ENCODE measurements around the gene FAF1. TPM values are rescaled to one million over a fixed set of nuclear protein-coding genes. Genes with fewer than 3 reads are reported as not detected.
"Not testable (repeated sequence)": the region's sequence is repeated elsewhere in the genome, so short reads cannot be mapped to it uniquely, and the experiment has no call there.

Gene FAF1
- total RNA-seq, 4 donors from 2014 or later = 39.7 to 60.6 (median 42.9) TPM

DNA sequence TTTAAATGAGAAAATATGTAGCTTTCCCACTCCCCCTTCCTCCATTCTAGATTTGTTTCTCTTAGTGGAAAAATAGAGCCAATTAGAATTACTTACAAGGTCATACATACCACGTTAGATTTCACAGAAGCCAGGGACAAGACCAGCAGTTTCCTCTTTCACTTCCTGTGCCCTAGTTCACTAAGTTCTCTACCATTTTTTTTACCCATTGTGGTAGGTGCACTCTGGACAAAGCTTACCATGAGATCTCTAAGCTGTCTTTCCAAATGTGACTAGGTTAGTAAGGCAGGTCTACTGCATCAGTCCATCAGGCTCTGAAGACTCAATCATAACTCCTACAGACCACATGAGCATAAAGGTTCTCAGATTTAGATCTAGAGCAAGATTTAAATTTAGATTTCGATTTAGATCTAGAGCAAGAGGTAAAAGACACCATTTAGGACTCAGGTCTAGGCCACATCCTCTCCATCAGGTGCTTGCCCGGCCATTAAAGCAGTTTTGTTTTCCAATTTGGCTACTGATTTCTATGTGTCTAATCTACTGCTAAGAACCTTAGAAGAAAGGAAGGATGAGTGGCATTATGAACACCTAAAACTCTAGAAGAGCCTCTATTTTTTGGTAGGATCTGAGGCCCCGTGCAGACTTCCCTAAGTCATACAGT is 235.3 kb downstream of the FAF1 start:
- intact Hi-C loops (cut with DNase I) = no loop called here
- no peaks in the 10 kb centered on the region for H3K9me3 ChIP-seq
- WGBS = 81% methylated on average over 4 of the region's 4 CpGs
- TF ChIP-seq EP300 (IDR thresholded peaks at IDR 0.05) (no peak), POLR2AphosphoS5 (IDR thresholded peaks at IDR 0.05) (no peak), CTCF (IDR thresholded peaks at IDR 0.05) (no peak), POLR2A (IDR thresholded peaks at IDR 0.05; ENCODE audit: low read depth) (no peak)
- no peaks in the 10 kb centered on the region for H3K4me1 ChIP-seq
- no peaks in the 10 kb centered on the region for H3K27me3 ChIP-seq
- H3K27ac ChIP-seq (replicated peaks in 1 of 4) = no peak overlapping the region
- H3K36me3 ChIP-seq = peaks cover 0 to 31% (median 13%) of the 10 kb centered on the region in 4 donors
- no peak for DNase-seq (ENCODE audit: extremely low spot score)
- H3K4me3 ChIP-seq = no peak overlapping the region

GRCh38 chr1:50720457-50721053 is 239.5 kb downstream of the FAF1 start:
- no peak for DNase-seq (ENCODE audit: extremely low spot score)
- Histone ChIP-seq H3K9me3 (no peaks in the 10 kb centered on the region), H3K36me3 (peaks cover 0 to 10% (median 5%) of the 10 kb centered on the region in 4 donors), H3K27me3 (no peaks in the 10 kb centered on the region), H3K27ac (replicated peaks in 1 of 4) (no peak overlapping the region), H3K4me1 (no peaks in the 10 kb centered on the region), H3K4me3 (no peak overlapping the region)
- TF ChIP-seq POLR2AphosphoS5 (IDR thresholded peaks at IDR 0.05) = no peak
- no peak for TF ChIP-seq POLR2A (IDR thresholded peaks at IDR 0.05; ENCODE audit: low read depth)
- TF ChIP-seq EP300 (IDR thresholded peaks at IDR 0.05) = no peak
- no peak for TF ChIP-seq CTCF (IDR thresholded peaks at IDR 0.05)
- intact Hi-C loops (cut with DNase I) = no loop called here
- 86% methylated on average over 4 of the region's 4 CpGs for WGBS

- TF ChIP-seq EP300 (IDR thresholded peaks at IDR 0.05) (no peak), POLR2AphosphoS5 (IDR thresholded peaks at IDR 0.05) (no peak), CTCF (IDR thresholded peaks at IDR 0.05) (no peak), POLR2A (IDR thresholded peaks at IDR 0.05; ENCODE audit: low read depth) (no peak)
- no peak overlapping the region for H3K27ac ChIP-seq (replicated peaks in 1 of 4)
- no peaks in the 10 kb centered on the region for H3K9me3 ChIP-seq
- H3K4me3 ChIP-seq = no peak overlapping the region
- H3K36me3 ChIP-seq = peaks cover 0 to 10% (median 5%) of the 10 kb centered on the region in 4 donors
- H3K4me1 ChIP-seq = no peaks in the 10 kb centered on the region
- WGBS = 93% methylated on average over 1 of the region's 1 CpG
- H3K27me3 ChIP-seq = no peaks in the 10 kb centered on the region
- intact Hi-C loops (cut with DNase I) = no loop called here
- no peak for DNase-seq (ENCODE audit: extremely low spot score)
Measured at GRCh38 chr1:50719126-50719525, 240.9 kb downstream of the FAF1 start.

DNA sequence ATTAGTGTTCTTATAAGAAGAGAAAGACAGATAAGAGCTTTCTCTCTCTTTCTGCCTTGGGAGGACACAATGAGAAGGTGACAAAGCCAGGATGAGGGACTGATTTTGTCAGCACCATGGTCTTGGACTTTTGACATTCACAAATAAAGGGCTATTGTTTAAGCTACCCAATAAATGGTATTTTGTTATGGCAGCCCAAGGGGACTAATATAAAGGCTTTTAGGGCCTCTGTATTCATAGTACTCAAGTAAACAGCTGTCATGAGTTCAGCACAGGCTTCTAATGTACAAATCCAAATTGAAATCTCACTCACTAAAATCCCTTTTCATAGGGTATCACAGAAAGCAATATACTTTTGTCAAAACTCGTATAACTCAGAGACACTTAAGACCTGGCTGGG is 242.7 kb downstream of the FAF1 start:
- Histone ChIP-seq H3K36me3 (peaks cover 0 to 10% (median 5%) of the 10 kb centered on the region in 4 donors), H3K9me3 (no peaks in the 10 kb centered on the region), H3K4me1 (no peaks in the 10 kb centered on the region), H3K27ac (replicated peaks in 1 of 4) (no peak overlapping the region), H3K4me3 (no peak overlapping the region), H3K27me3 (no peaks in the 10 kb centered on the region)
- intact Hi-C loops (cut with DNase I) = no loop called here
- 94% methylated on average over 1 of the region's 1 CpG for WGBS
- no peak for DNase-seq (ENCODE audit: extremely low spot score)
- TF ChIP-seq POLR2AphosphoS5 (IDR thresholded peaks at IDR 0.05) (no peak), POLR2A (IDR thresholded peaks at IDR 0.05; ENCODE audit: low read depth) (no peak), CTCF (IDR thresholded peaks at IDR 0.05) (no peak), EP300 (IDR thresholded peaks at IDR 0.05) (no peak)

GRCh38 chr1:50716455-50716854 is 243.6 kb downstream of the FAF1 start:
- H3K4me3 ChIP-seq; H3K27ac ChIP-seq (replicated peaks in 1 of 4); H3K36me3 ChIP-seq; intact Hi-C loops (cut with DNase I); H3K4me1 ChIP-seq; H3K9me3 ChIP-seq; H3K27me3 ChIP-seq; DNase-seq (ENCODE audit: extremely low spot score): not testable (repeated sequence)
- WGBS = 98% methylated on average over 7 of the region's 7 CpGs

Data from esophagus muscularis mucosa (tissue), 4 donors.